Keratinocyte (primary cell): ENCODE measurements around the gene SFMBT2. TPM values are rescaled to one million over a fixed set of nuclear protein-coding genes. Genes with fewer than 3 reads are reported as not detected.

Experiments
- DNase-seq: peaks from one replicate; pipeline ENCODE4 v3.0.0-alpha.2; 2011; ENCODE audit warnings: low read depth, missing footprints, low spot score
- FAIRE-seq: peaks from 2 replicates; lab custom pipeline; 2011; peaks lifted over from hg19 to GRCh38; lab: Jason Lieb, UNC
- H2AFZ ChIP-seq: 2 replicates; pipeline ENCODE4 v1.6.0; 2012; ENCODE audit warnings: low read length, control low read depth, inconsistent platforms; ENCODE audit not compliant: control insufficient read depth
- H3K27ac ChIP-seq: 2 replicates; pipeline ENCODE4 v1.5.1; 2011; ENCODE audit warnings: low read length; ENCODE audit not compliant: control insufficient read depth, insufficient read depth
- H3K27me3 ChIP-seq: 3 replicates; pipeline ENCODE4 v1.6.0; 2011; ENCODE audit warnings: low read length; ENCODE audit not compliant: control insufficient read depth, insufficient read depth; ENCODE audit errors: extremely low read depth
- H3K36me3 ChIP-seq, 2 experiments: 2 replicates in 1 of 2; 3 replicates in 1 of 2; pipeline ENCODE4 v1.5.1; 2011; ENCODE audit warnings: low read length in 2 of 2, mild to moderate bottlenecking in 1 of 2; ENCODE audit not compliant: control insufficient read depth in 2 of 2, insufficient read depth in 2 of 2; ENCODE audit errors: extremely low read depth in 1 of 2
- H3K4me1 ChIP-seq: 3 replicates; pipeline ENCODE4 v1.5.1; 2011; ENCODE audit warnings: low read length; ENCODE audit not compliant: control insufficient read depth, insufficient read depth; ENCODE audit errors: extremely low read depth
- H3K4me2 ChIP-seq: 3 replicates; pipeline ENCODE4 v1.6.0; 2011; ENCODE audit warnings: low read depth, low read length; ENCODE audit not compliant: control insufficient read depth, insufficient read depth; ENCODE audit errors: extremely low read depth
- H3K4me3 ChIP-seq, 3 experiments: fragments of 200-600 bp in 1 of 3; sonication (generic) in 1 of 3; 2 replicates in 2 of 3; 3 replicates in 1 of 3; pipeline ENCODE4 v1.5.1; 2011 to 2016; ENCODE audit warnings: low read length in 3 of 3, mild to moderate bottlenecking in 3 of 3, control low read depth in 2 of 3, inconsistent platforms in 1 of 3, low read depth in 1 of 3, mixed read lengths in 1 of 3, mixed run types in 1 of 3, moderate library complexity in 1 of 3; ENCODE audit not compliant: control insufficient read depth in 2 of 3, insufficient read depth in 2 of 3; ENCODE audit errors: extremely low read depth in 1 of 3
- H3K79me2 ChIP-seq: 2 replicates; pipeline ENCODE4 v1.6.0; 2012; ENCODE audit warnings: low read length; ENCODE audit not compliant: control insufficient read depth, insufficient read depth
- H3K9ac ChIP-seq: 3 replicates; pipeline ENCODE4 v1.6.0; 2011; ENCODE audit warnings: low read length; ENCODE audit not compliant: control insufficient read depth, insufficient read depth; ENCODE audit errors: extremely low read depth
- H3K9me1 ChIP-seq: 3 replicates; pipeline ENCODE4 v1.6.0; 2011; ENCODE audit warnings: low read length; ENCODE audit not compliant: control insufficient read depth, insufficient read depth; ENCODE audit errors: extremely low read depth
- H3K9me3 ChIP-seq: 2 replicates; pipeline ENCODE4 v1.5.1; 2012; ENCODE audit warnings: low read depth, low read length; ENCODE audit not compliant: control insufficient read depth
- H4K20me1 ChIP-seq: 3 replicates; pipeline ENCODE4 v1.6.0; 2011; ENCODE audit warnings: low read length; ENCODE audit not compliant: control insufficient read depth, insufficient read depth; ENCODE audit errors: extremely low read depth
- EZH2 ChIP-seq: IDR thresholded peaks from one replicate; pipeline ENCODE4 v1.6.1; 2012; ENCODE audit warnings: inconsistent platforms, mild to moderate bottlenecking, low read length, moderate library complexity
- dilution Hi-C: fragments of 300-500 bp; cut with MboI; formaldehyde crosslinking; loops from one replicate; pipeline ENCODE4 v1.7.0; 2020; ENCODE audit warnings: low sequenced_read_pairs; ENCODE audit not compliant: extremely low pct_ligation_motif_present
- polyA plus RNA-seq, 5 experiments: library from polyadenylated mRNA; depleted of rRNA in 3 of 5; stranded (reverse) in 3 of 5; stranded (forward) in 1 of 5; unstranded in 1 of 5; fragments of >200 nt; gene quantifications; 1 replicate in 1 of 5; 2 replicates in 3 of 5; 3 replicates in 1 of 5; pipeline versions ENCODE4 v1.2.1 to v1.2.3, GENCODE V29; 2011 to 2012; ENCODE audit warnings: missing spikeins in 2 of 5, low read depth in 1 of 5, low replicate concordance in 1 of 5
- TF ChIP-seq, protein P1 (sequence below), 3 experiments: IDR thresholded peaks in 1 of 3; conservative IDR thresholded peaks in 1 of 3; optimal IDR thresholded peaks in 1 of 3; 2 replicates in 2 of 3; 3 replicates in 1 of 3; pipeline versions ENCODE3 to v1.5.1; 2011; ENCODE audit warnings: low read length in 3 of 3, mild to moderate bottlenecking in 3 of 3, moderate library complexity in 2 of 3, control low read depth in 1 of 3, inconsistent platforms in 1 of 3; ENCODE audit not compliant: insufficient read depth in 2 of 3; ENCODE audit errors: extremely low read depth in 1 of 3

The SFMBT2 gene
- polyA plus RNA-seq, 1 donor (not counting 4 experiments of a cell fraction or from before 2014, with no cell fraction given), result 0.71 TPM

DNA sequence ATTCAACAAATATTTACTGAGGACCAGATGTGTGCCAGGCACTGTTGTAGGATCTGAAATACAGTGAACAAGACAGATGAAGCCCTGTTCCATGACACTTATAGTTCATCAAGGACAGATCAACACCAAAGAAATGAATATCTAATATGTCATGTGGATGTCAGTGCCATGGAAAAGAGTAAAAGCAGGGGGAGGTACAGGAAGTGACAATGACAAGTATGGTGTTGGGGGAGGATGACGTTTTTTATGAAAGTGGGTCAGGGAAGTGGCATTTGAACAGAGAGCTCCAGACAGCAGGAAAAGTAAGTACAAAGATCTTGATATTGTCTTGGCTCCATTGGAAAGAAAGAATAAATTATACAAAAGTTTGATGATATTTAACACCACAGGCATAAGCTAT is 7.0 kb upstream of the SFMBT2 start:
- Histone ChIP-seq H3K4me1 (no peaks in the 10 kb centered on the region), H3K4me3 (no peak overlapping the region), H2AFZ (no peak overlapping the region), H4K20me1 (no peaks in the 10 kb centered on the region), H3K27ac (no peak overlapping the region), H3K4me2 (no peak overlapping the region), H3K79me2 (no peaks in the 10 kb centered on the region), H3K9ac (no peak overlapping the region), H3K36me3 (no peaks in the 10 kb centered on the region), H3K27me3 (peaks cover 10% of the 10 kb centered on the region), H3K9me3 (no peaks in the 10 kb centered on the region), H3K9me1 (no peaks in the 10 kb centered on the region)
- dilution Hi-C loops, result no loop called here
- no peak for TF ChIP-seq EZH2
- TF ChIP-seq, protein P1, sequence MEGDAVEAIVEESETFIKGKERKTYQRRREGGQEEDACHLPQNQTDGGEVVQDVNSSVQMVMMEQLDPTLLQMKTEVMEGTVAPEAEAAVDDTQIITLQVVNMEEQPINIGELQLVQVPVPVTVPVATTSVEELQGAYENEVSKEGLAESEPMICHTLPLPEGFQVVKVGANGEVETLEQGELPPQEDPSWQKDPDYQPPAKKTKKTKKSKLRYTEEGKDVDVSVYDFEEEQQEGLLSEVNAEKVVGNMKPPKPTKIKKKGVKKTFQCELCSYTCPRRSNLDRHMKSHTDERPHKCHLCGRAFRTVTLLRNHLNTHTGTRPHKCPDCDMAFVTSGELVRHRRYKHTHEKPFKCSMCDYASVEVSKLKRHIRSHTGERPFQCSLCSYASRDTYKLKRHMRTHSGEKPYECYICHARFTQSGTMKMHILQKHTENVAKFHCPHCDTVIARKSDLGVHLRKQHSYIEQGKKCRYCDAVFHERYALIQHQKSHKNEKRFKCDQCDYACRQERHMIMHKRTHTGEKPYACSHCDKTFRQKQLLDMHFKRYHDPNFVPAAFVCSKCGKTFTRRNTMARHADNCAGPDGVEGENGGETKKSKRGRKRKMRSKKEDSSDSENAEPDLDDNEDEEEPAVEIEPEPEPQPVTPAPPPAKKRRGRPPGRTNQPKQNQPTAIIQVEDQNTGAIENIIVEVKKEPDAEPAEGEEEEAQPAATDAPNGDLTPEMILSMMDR (optimal IDR thresholded peaks at IDR 0.05 in 1 of 3, IDR thresholded peaks at IDR 0.05 in 1 of 3, conservative IDR thresholded peaks at IDR 0.05 in 1 of 3; ENCODE audit: extremely low read depth in 1 of 3, insufficient read depth in 2 of 3, low read length in 3 of 3), result no peak
- no peak for FAIRE-seq
- DNase-seq, result no peak

GRCh38 chr10:7417103-7417623 is 6.3 kb upstream of the SFMBT2 start:
- H3K36me3 ChIP-seq, result no peaks in the 10 kb centered on the region
- H3K4me3 ChIP-seq, result no peak overlapping the region
- H3K27me3 ChIP-seq, result peaks cover 16% of the 10 kb centered on the region
- H3K4me2 ChIP-seq, result no peak overlapping the region
- H3K9ac ChIP-seq, result no peak overlapping the region
- H3K9me1 ChIP-seq, result no peaks in the 10 kb centered on the region
- no peak overlapping the region for H3K27ac ChIP-seq
- H3K9me3 ChIP-seq, result no peaks in the 10 kb centered on the region
- dilution Hi-C loops, result no loop called here
- no peak overlapping the region for H2AFZ ChIP-seq
- H4K20me1 ChIP-seq, result no peaks in the 10 kb centered on the region
- TF ChIP-seq, protein P1 (optimal IDR thresholded peaks at IDR 0.05 in 1 of 3, IDR thresholded peaks at IDR 0.05 in 1 of 3, conservative IDR thresholded peaks at IDR 0.05 in 1 of 3; ENCODE audit: extremely low read depth in 1 of 3, insufficient read depth in 2 of 3, low read length in 3 of 3), result peak in 2 of 3 experiments; percentile 28 to 38
- TF ChIP-seq EZH2, result no peak
- peaks cover 3% of the 10 kb centered on the region for H3K4me1 ChIP-seq
- DNase-seq (no peak), FAIRE-seq (no peak)
- H3K79me2 ChIP-seq, result no peaks in the 10 kb centered on the region
